OCI-LY7 (cell line): ENCODE data around the gene CHST11. TPM values are rescaled to one million over a fixed set of nuclear protein-coding genes. Genes with fewer than 3 reads are reported as not detected.
"Not testable (repeated sequence)": the region's sequence is repeated elsewhere in the genome, so short reads cannot be mapped to it uniquely, and the experiment has no call there.

Experiments used
- BruUV-seq: library from RNA; stranded (reverse); fragments of 400-500 nt; replicated peaks from 2 replicates; lab custom pipeline; 2021; lab: Mats Ljungman, UMichigan
- CTCF ChIA-PET: fragments of 300-600 bp; sonication (Branson Sonifier 250); formaldehyde crosslinking; loops from one replicate; lab custom pipeline; 2022; ENCODE audit warnings: antibody characterized with exemption; ENCODE audit not compliant: unreplicated experiment; lab: Charles Lee
- POLR2A ChIA-PET: fragments of 300-600 bp; sonication (Branson Sonifier 250); formaldehyde crosslinking; loops from one replicate; lab custom pipeline; 2022; ENCODE audit warnings: antibody characterized with exemption; lab: Charles Lee
- DNase-seq: peaks from one replicate; pipeline ENCODE4 v3.0.0-alpha.2; 2015; ENCODE audit warnings: low spot score
- H2AFZ ChIP-seq: fragments of 200-600 bp; sonication (generic), shearing (Covaris generic); 2 replicates; pipeline ENCODE4 v1.6.1; 2014; ENCODE audit warnings: mild to moderate bottlenecking, antibody characterized with exemption, low read length, moderate library complexity
- H3K27ac ChIP-seq: fragments of 200-600 bp; sonication (generic); 2 replicates; pipeline ENCODE4 v1.5.1; 2014; ENCODE audit warnings: mixed run types, low read depth, mild to moderate bottlenecking, moderate library complexity, low read length, inconsistent platforms; ENCODE audit not compliant: poor library complexity, severe bottlenecking
- H3K36me3 ChIP-seq: fragments of 200-600 bp; sonication (generic); 2 replicates; pipeline ENCODE4 v1.6.1; 2014; ENCODE audit warnings: mild to moderate bottlenecking, antibody characterized with exemption, low read length, moderate library complexity, mixed read lengths; ENCODE audit not compliant: insufficient read depth
- H3K4me1 ChIP-seq: fragments of 200-600 bp; sonication (generic); 2 replicates; pipeline ENCODE4 v1.5.1; 2014; ENCODE audit warnings: mild to moderate bottlenecking, low read length; ENCODE audit not compliant: insufficient read depth, poor library complexity, severe bottlenecking
- H3K4me2 ChIP-seq: fragments of 200-600 bp; sonication (generic); 2 replicates; pipeline ENCODE4 v1.6.1; 2014; ENCODE audit warnings: mild to moderate bottlenecking, low read length
- H3K4me3 ChIP-seq: fragments of 200-600 bp; sonication (generic); 2 replicates; pipeline ENCODE4 v1.5.1; 2014; ENCODE audit warnings: mild to moderate bottlenecking, low read depth, low read length; ENCODE audit not compliant: poor library complexity, severe bottlenecking
- H3K79me2 ChIP-seq: fragments of 200-600 bp; sonication (generic); 2 replicates; pipeline ENCODE4 v1.6.1; 2016; ENCODE audit warnings: low read depth, mild to moderate bottlenecking, low read length, moderate library complexity, mixed read lengths; ENCODE audit not compliant: insufficient read depth
- H3K9me2 ChIP-seq: fragments of 200-600 bp; sonication (generic); 2 replicates; pipeline ENCODE4 v1.6.1; 2016; ENCODE audit warnings: mild to moderate bottlenecking, low read length, mixed read lengths; ENCODE audit not compliant: insufficient read depth
- H3K9me3 ChIP-seq: fragments of 200-600 bp; sonication (generic); 2 replicates; pipeline ENCODE4 v1.6.1; 2014; ENCODE audit warnings: mild to moderate bottlenecking, mixed run types, low read length, mixed read lengths
- H4K20me1 ChIP-seq: fragments of 200-600 bp; sonication (generic); 2 replicates; pipeline ENCODE4 v1.6.1; 2014; ENCODE audit warnings: mild to moderate bottlenecking, antibody characterized with exemption, low read length, moderate library complexity, mixed read lengths; ENCODE audit not compliant: insufficient read depth
- CTCF ChIP-seq: fragments of 200-600 bp; sonication (generic); conservative IDR thresholded peaks from 2 replicates; pipeline ENCODE4 v1.5.1; 2014; ENCODE audit warnings: mild to moderate bottlenecking, antibody characterized with exemption, low read length, moderate library complexity, mixed read lengths
- EZH2phosphoT487 ChIP-seq: fragments of 200-600 bp; sonication (generic); IDR thresholded peaks from 2 replicates; pipeline ENCODE4 v1.6.1; 2018; ENCODE audit warnings: low read depth, borderline replicate concordance, mild to moderate bottlenecking, mixed run types, antibody characterized with exemption, low read length, moderate library complexity, mixed read lengths
- intact Hi-C: fragments of 100-400 bp; cut with micrococcal nuclease; formaldehyde crosslinking; loops from one replicate; pipeline ENCODE4 v1.10.0; 2022; ENCODE audit not compliant: unreplicated experiment
- total RNA-seq, 2 experiments: library from RNA; depleted of rRNA in 1 of 2; stranded (reverse); fragments of >200 nt in 1 of 2; shearing (Covaris generic) in 1 of 2; gene quantifications; 2 replicates each; pipeline ENCODE4 v1.2.3, GENCODE V29; 2014 to 2022

Gene CHST11
- total RNA-seq, 2 experiments from 2014 or later: 15.2 to 41.6 TPM

- Histone ChIP-seq H3K4me1 (peaks cover 30% of the 10 kb centered on the region), H3K4me3 (no peak overlapping the region), H3K9me3 (no peaks in the 10 kb centered on the region), H3K79me2 (no peaks in the 10 kb centered on the region), H4K20me1 (no peaks in the 10 kb centered on the region), H2AFZ (no peak overlapping the region), H3K9me2 (no peaks in the 10 kb centered on the region), H3K27ac (no peak overlapping the region), H3K4me2 (no peak overlapping the region), H3K36me3 (no peaks in the 10 kb centered on the region)
- TF ChIP-seq CTCF (no peak), EZH2phosphoT487 (no peak)
- ChIA-PET POLR2A (interaction anchor here (0.6 kb wide), 1 partner anchor 276 kb away, joined by 3 read pairs; no protein-coding TSS in a partner anchor), CTCF (no interaction called here)
- intact Hi-C loops: no loop called here
- DNase-seq: no peak
- no TSS peak for BruUV-seq
Measured at GRCh38 chr12:104743202-104743580, 286.4 kb downstream of the CHST11 start.

DNA sequence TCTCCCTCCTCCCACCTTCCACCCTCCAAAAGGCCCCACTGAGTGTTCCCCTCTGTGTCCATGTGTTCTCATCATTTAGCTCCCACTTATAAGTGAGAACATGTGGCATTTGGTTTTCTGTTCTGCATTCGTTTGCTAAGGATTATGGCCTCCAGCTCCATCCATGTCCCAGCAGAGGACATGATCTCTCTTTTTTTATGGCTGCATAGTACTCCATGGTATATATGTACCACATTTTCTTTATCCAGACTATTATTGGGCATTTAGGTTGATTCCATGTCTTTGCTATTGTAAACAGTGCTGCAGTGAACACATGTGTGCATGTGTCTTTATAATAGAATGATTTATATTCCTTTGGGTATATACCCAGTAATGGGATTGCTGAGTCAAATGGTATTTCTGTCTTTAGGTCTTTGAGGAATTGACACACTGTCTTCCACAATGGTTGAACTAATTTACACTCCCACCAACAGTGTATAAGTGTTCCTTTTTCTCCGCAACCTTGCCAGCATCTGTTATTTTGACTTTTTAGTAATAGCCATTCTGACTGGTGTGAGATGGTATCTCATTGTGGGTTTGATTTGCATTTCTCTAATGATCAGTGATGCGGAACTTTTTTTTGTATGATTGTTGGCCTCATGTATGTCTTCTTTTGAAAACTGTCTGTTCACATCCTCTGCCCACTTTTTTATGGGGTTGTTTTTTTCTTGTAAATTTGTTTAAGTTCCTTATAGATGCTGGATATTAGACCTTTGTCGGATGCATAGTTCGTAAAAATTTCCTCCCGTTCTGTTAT lies 287.2 kb downstream of the CHST11 start:
- H3K4me2 ChIP-seq: peak overlapping the region; percentile 35
- H3K9me3 ChIP-seq, intact Hi-C loops, POLR2A ChIA-PET, H3K79me2 ChIP-seq, H2AFZ ChIP-seq, BruUV-seq, H3K36me3 ChIP-seq, CTCF ChIA-PET, H3K9me2 ChIP-seq, H3K27ac ChIP-seq, H4K20me1 ChIP-seq, H3K4me3 ChIP-seq: not testable (repeated sequence)
- peak; percentile 28 for DNase-seq
- H3K4me1 ChIP-seq: peaks cover 38% of the 10 kb centered on the region

GRCh38 chr12:104746467-104747088 lies 289.8 kb downstream of the CHST11 start:
- Histone ChIP-seq H2AFZ (no peak overlapping the region), H3K36me3 (no peaks in the 10 kb centered on the region), H3K9me2 (no peaks in the 10 kb centered on the region), H4K20me1 (no peaks in the 10 kb centered on the region), H3K79me2 (no peaks in the 10 kb centered on the region), H3K4me2 (no peak overlapping the region), H3K4me1 (peaks cover 51% of the 10 kb centered on the region), H3K9me3 (no peaks in the 10 kb centered on the region), H3K4me3 (no peak overlapping the region), H3K27ac (no peak overlapping the region)
- TF ChIP-seq CTCF: no peak
- no peak for TF ChIP-seq EZH2phosphoT487
- ChIA-PET CTCF (no interaction called here), POLR2A (no interaction called here)
- BruUV-seq: no TSS peak
- no peak for DNase-seq
- intact Hi-C loops: no loop called here
